ENCODE data around the gene SLC16A7.

Gene SLC16A7

DNA sequence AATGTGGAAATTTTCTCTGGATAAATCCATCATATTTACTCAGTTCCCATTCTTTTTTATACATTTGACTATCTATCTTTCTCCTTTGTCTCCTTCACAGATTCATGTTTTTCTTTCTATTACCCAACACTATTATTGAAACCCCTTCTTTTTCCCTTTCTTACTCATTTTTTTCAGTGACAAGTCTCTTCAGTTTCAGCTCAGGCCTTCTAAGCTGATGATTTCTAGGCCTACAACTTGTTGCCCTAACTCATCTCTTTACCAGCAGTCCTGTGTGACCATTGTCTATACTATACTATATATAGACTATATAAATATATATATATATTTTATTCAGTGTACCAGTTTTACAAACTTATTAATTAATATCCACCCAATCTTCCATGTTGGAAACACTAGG lies 31.8 kb downstream of the SLC16A7 start:
- Mint-ChIP-seq H3K4me3 (no peak overlapping the region), H3K4me1 (no peaks in the 10 kb centered on the region), H3K27me3 (ENCODE audit: low read depth, poor library complexity) (no peaks in the 10 kb centered on the region), H3K36me3 (ENCODE audit: low read depth) (no peaks in the 10 kb centered on the region), H3K9me3 (no peaks in the 10 kb centered on the region), H3K27ac (peak overlapping the region; percentile 2)
- no peak for DNase-seq
- TF ChIP-seq, protein P1, sequence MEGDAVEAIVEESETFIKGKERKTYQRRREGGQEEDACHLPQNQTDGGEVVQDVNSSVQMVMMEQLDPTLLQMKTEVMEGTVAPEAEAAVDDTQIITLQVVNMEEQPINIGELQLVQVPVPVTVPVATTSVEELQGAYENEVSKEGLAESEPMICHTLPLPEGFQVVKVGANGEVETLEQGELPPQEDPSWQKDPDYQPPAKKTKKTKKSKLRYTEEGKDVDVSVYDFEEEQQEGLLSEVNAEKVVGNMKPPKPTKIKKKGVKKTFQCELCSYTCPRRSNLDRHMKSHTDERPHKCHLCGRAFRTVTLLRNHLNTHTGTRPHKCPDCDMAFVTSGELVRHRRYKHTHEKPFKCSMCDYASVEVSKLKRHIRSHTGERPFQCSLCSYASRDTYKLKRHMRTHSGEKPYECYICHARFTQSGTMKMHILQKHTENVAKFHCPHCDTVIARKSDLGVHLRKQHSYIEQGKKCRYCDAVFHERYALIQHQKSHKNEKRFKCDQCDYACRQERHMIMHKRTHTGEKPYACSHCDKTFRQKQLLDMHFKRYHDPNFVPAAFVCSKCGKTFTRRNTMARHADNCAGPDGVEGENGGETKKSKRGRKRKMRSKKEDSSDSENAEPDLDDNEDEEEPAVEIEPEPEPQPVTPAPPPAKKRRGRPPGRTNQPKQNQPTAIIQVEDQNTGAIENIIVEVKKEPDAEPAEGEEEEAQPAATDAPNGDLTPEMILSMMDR (IDR thresholded peaks at IDR 0.05): no peak

DNA sequence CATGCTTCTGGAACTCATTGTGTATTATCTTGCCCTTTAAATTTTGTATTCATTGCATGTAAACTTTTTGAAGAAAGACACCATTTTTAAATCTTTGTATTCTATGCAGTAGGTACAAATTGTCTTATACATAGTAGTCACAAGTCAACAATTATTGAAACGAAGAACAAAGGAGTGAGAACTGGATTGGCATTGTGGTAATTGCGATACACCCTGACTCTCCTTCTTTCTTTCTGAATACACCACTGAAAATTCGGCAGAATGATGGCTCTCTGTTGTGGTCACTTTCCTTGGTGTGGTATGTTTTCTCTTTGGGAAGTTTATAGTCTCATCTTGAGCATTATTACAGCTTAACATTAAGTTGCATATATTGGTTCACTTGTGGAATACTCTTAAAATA lies 34.1 kb downstream of the SLC16A7 start:
- DNase-seq: no peak
- Mint-ChIP-seq H3K9me3 (no peaks in the 10 kb centered on the region), H3K4me3 (no peak overlapping the region), H3K27me3 (ENCODE audit: low read depth, poor library complexity) (no peaks in the 10 kb centered on the region), H3K27ac (no peak overlapping the region), H3K36me3 (ENCODE audit: low read depth) (no peaks in the 10 kb centered on the region), H3K4me1 (no peaks in the 10 kb centered on the region)
- TF ChIP-seq, protein P1 (IDR thresholded peaks at IDR 0.05): no peak

DNA sequence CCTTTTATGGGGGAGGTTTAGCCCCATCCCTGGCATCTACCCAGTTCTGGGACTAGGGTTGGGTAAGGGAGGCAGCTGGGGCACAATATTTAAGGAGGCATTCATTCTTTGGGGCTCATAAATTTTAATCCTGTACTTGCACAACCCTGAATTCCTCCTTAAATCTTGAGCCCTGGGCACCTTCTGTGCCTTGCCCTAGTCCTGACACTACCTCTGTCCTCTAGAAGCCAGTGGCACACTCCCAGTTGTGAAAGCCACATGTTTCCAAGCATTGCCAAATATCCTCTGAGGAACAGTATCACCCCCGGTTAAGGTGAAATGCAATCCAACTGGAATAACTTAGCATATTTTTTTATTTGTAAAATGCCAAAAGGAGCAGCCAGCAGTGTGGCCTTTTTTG lies 36.6 kb downstream of the SLC16A7 start:
- Mint-ChIP-seq H3K27me3 (ENCODE audit: low read depth, poor library complexity) (no peaks in the 10 kb centered on the region), H3K4me3 (no peak overlapping the region), H3K4me1 (no peaks in the 10 kb centered on the region), H3K27ac (no peak overlapping the region), H3K9me3 (no peaks in the 10 kb centered on the region), H3K36me3 (ENCODE audit: low read depth) (no peaks in the 10 kb centered on the region)
- no peak for DNase-seq
- TF ChIP-seq, protein P1 (IDR thresholded peaks at IDR 0.05): no peak

DNA sequence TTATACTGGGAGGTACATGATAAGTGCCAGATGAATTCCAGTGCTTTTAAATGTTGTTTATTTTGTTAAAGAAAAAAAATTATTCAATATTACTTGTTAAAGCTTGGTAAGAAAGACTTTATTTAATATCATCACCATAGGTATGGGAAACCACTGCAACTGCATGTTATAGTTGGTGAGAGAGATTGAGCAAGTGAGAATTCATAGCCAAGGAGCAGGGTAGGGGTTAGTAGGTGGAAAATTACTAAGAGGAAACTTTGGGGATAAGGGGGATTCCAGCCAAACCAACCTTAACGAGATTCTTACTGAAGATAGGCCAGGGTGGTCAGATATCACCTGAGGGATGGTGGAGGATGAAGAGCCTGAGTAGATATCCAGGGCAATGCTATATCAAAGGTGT lies 38.4 kb downstream of the SLC16A7 start:
- Mint-ChIP-seq H3K4me3 (no peak overlapping the region), H3K4me1 (no peaks in the 10 kb centered on the region), H3K36me3 (ENCODE audit: low read depth) (no peaks in the 10 kb centered on the region), H3K27ac (no peak overlapping the region), H3K27me3 (ENCODE audit: low read depth, poor library complexity) (no peaks in the 10 kb centered on the region), H3K9me3 (no peaks in the 10 kb centered on the region)
- TF ChIP-seq, protein P1 (IDR thresholded peaks at IDR 0.05): no peak
- no peak for DNase-seq

DNA sequence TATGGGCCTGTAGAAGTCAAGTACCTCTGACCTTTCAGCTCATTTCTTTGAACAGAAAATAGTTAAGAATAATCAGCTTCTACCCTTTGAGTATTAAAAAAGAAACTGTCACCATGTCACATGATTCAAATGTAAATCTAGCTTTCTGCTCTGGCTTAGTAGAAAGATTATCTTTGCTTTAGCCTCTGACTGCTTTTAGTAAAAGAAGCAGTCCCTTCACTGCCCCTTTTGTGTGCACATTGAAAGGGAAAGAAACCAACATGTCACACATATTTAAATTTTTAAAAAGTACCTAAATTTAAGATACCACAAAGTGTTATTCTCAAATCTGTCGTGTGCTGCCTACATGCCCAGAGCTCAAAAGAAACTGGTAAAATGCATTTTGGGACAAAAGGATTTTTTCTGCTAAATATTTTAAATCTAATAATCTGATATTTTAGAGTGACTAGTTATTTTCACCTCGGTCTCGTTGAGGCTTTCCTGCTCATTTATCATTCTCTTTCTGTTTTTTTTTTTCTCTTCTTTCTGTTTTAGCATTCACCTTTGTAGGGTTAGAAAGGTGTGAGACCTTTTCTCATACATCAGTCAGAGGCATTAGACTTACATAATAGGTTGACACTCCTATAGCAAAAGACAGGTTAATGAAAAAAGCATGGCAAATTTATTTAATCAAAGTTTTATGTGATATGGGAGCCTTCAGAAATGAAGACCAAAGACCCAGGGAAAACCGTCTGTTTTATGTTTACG lies 41.3 kb downstream of the SLC16A7 start:
- Mint-ChIP-seq H3K9me3 (no peaks in the 10 kb centered on the region), H3K27ac (no peak overlapping the region), H3K4me3 (no peak overlapping the region), H3K4me1 (no peaks in the 10 kb centered on the region), H3K36me3 (ENCODE audit: low read depth) (no peaks in the 10 kb centered on the region), H3K27me3 (ENCODE audit: low read depth, poor library complexity) (no peaks in the 10 kb centered on the region)
- no peak for DNase-seq
- TF ChIP-seq, protein P1 (IDR thresholded peaks at IDR 0.05): no peak

DNA sequence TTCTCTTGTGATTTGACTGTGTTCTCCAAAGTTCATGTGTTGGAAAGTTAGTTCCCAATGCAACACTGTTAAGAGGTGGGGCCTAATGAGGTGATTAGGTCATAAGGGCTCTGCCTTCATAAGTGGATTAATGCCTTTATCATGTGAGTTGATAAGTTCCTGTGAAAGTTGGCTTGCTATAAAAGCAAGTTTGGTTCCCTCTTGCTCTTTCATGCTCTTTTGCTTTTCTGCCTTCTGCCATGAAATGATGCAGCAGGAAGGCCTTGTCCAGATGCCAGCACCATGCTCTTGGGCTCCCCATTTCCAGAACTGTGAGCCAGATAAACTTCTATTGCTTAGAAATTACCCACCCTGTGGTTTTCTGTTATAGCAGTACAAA lies 41.9 kb downstream of the SLC16A7 start:
- Mint-ChIP-seq H3K27me3 (ENCODE audit: low read depth, poor library complexity) (no peaks in the 10 kb centered on the region), H3K4me1 (no peaks in the 10 kb centered on the region), H3K9me3 (no peaks in the 10 kb centered on the region), H3K27ac (peak overlapping the region; percentile 3), H3K36me3 (ENCODE audit: low read depth) (no peaks in the 10 kb centered on the region), H3K4me3 (no peak overlapping the region)
- TF ChIP-seq, protein P1 (IDR thresholded peaks at IDR 0.05): no peak
- no peak for DNase-seq
